HepG2 (cell line): ENCODE data around the gene TSTD2. TPM values are rescaled to one million over a fixed set of nuclear protein-coding genes. Genes with fewer than 3 reads are reported as not detected.

Source experiments
- ATAC-seq: fragments of 200-7000 bp; cut with Tn5 transposase; 3 replicates; pipeline ENCODE4 v1.9.1; 2020; ENCODE audit warnings: mild to moderate bottlenecking, moderate library complexity
- BruUV-seq: library from RNA; stranded (reverse); fragments of 400-500 nt; replicated peaks from 2 replicates; lab custom pipeline; 2021; lab: Mats Ljungman, UMichigan
- CTCF ChIA-PET: fragments of 300-600 bp; formaldehyde crosslinking; extraction: SDS; loops from one replicate; lab custom pipeline; 2021; ENCODE audit warnings: low total read pairs, inconsistent platforms, low intra/inter-chr PET ratio; lab: Yijun Ruan, JAX
- POLR2A ChIA-PET: fragments of 350-600 bp; sonication (Branson Sonifier 250); formaldehyde crosslinking; loops from one replicate; lab custom pipeline; 2020; ENCODE audit warnings: antibody characterized with exemption, inconsistent platforms; lab: Yijun Ruan, JAX
- DNase-seq: peaks from one replicate; pipeline ENCODE4 v3.0.0-alpha.2; 2015; ENCODE audit warnings: low spot score
- FAIRE-seq: peaks from 3 replicates; lab custom pipeline; 2011; peaks lifted over from hg19 to GRCh38; lab: Jason Lieb, UNC
- H2AFZ ChIP-seq: one replicate; pipeline ENCODE4 v1.6.1; 2011; ENCODE audit warnings: low read length, inconsistent platforms
- H3K27ac ChIP-seq: fragments of 300-600 bp; 3 replicates; pipeline ENCODE4 v1.8.0; 2011; ENCODE audit warnings: mixed run types, mild to moderate bottlenecking, mixed read lengths, low read length, inconsistent platforms; ENCODE audit not compliant: insufficient read depth; ENCODE audit errors: extremely low read length
- H3K27me3 ChIP-seq, 2 experiments: fragments of 200-600 bp in 1 of 2; 2 replicates in 1 of 2; 3 replicates in 1 of 2; pipeline versions ENCODE4 v1.6.0 to v1.8.0; 2011; ENCODE audit warnings: low read length in 2 of 2, mild to moderate bottlenecking in 2 of 2, moderate library complexity in 2 of 2, inconsistent platforms in 1 of 2; ENCODE audit not compliant: insufficient read depth in 2 of 2, control insufficient read depth in 1 of 2
- H3K36me3 ChIP-seq, 2 experiments: fragments of 200-600 bp in 1 of 2; replicated peaks in 1 of 2; 2 replicates in 1 of 2; 3 replicates in 1 of 2; pipeline versions ENCODE4 v1.5.1 to v1.8.0; 2011; ENCODE audit warnings: low read length in 2 of 2, inconsistent platforms in 1 of 2; ENCODE audit not compliant: insufficient read depth in 2 of 2, control insufficient read depth in 1 of 2
- H3K4me1 ChIP-seq: 2 replicates; pipeline ENCODE4 v1.5.1; 2012; ENCODE audit warnings: low read length, inconsistent platforms; ENCODE audit not compliant: insufficient read depth
- H3K4me2 ChIP-seq: 2 replicates; pipeline ENCODE4 v1.6.0; 2011; ENCODE audit warnings: low read depth, low read length, inconsistent platforms
- H3K4me3 ChIP-seq, 3 experiments: fragments of 200-600 bp in 1 of 3; sonication (generic), shearing (Covaris generic) in 1 of 3; replicated peaks in 1 of 3; 2 replicates each; pipeline ENCODE4 v1.5.1; 2011 to 2016; ENCODE audit warnings: low read length in 3 of 3, inconsistent platforms in 2 of 3, low read depth in 2 of 3, mild to moderate bottlenecking in 2 of 3, control low read depth in 1 of 3, mixed read lengths in 1 of 3; ENCODE audit not compliant: insufficient read depth in 1 of 3
- H3K79me2 ChIP-seq: one replicate; pipeline ENCODE4 v1.6.1; 2011; ENCODE audit warnings: low read length, inconsistent platforms; ENCODE audit not compliant: insufficient read depth
- H3K9ac ChIP-seq: 2 replicates; pipeline ENCODE4 v1.6.0; 2011; ENCODE audit warnings: mild to moderate bottlenecking, low read depth, low read length, inconsistent platforms; ENCODE audit not compliant: insufficient read depth
- H3K9me3 ChIP-seq: 2 replicates; pipeline ENCODE4 v1.5.1; 2012; ENCODE audit warnings: mild to moderate bottlenecking, low read length
- H4K20me1 ChIP-seq: 2 replicates; pipeline ENCODE4 v1.6.0; 2011; ENCODE audit warnings: inconsistent platforms, mild to moderate bottlenecking, low read length, moderate library complexity; ENCODE audit not compliant: insufficient read depth
- CBFB ChIP-seq: sonication (generic); formaldehyde crosslinking; IDR thresholded peaks from 2 replicates; pipeline ENCODE4 v1.4.0; 2020; ENCODE audit warnings: missing genetic modification reagents
- GABPA ChIP-seq, 2 experiments: IDR thresholded peaks; 2 replicates each; pipeline ENCODE4 v1.6.1; 2011 to 2016; ENCODE audit warnings: low read depth in 2 of 2, low read length in 1 of 2, missing biosample characterization in 1 of 2, missing genetic modification characterization in 1 of 2
- GATAD1 ChIP-seq: IDR thresholded peaks from 2 replicates; pipeline ENCODE4 v1.6.1; 2016; ENCODE audit warnings: missing genetic modification reagents, missing compliant biosample characterization
- HMG20B ChIP-seq: conservative IDR thresholded peaks from 2 replicates; pipeline ENCODE4 v1.6.1; 2016; ENCODE audit warnings: missing genetic modification reagents, missing compliant biosample characterization
- IKZF4 ChIP-seq: sonication (generic); formaldehyde crosslinking; IDR thresholded peaks from 2 replicates; pipeline ENCODE4 v1.5.1; 2020; ENCODE audit warnings: borderline replicate concordance, mild to moderate bottlenecking, low read depth, missing genetic modification reagents; ENCODE audit errors: not compliant biosample characterization
- KMT2B ChIP-seq: IDR thresholded peaks from 2 replicates; pipeline ENCODE4 v1.6.1; 2016; ENCODE audit warnings: missing genetic modification reagents, missing compliant biosample characterization
- RNF2 ChIP-seq: fragments of 450-650 bp; conservative IDR thresholded peaks from 2 replicates; pipeline ENCODE4 v1.6.1; 2016; ENCODE audit warnings: low read depth
- SAP130 ChIP-seq: IDR thresholded peaks from 2 replicates; pipeline ENCODE4 v1.6.1; 2016; ENCODE audit warnings: low read depth
- SKI ChIP-seq: fragments of 450-650 bp; IDR thresholded peaks from one replicate; pipeline ENCODE4 v1.6.1; 2018; ENCODE audit warnings: mild to moderate bottlenecking; ENCODE audit not compliant: partially characterized antibody
- STAG1 ChIP-seq: sonication (generic); formaldehyde crosslinking; IDR thresholded peaks from 2 replicates; pipeline ENCODE4 v1.4.0; 2020; ENCODE audit warnings: missing genetic modification reagents
- TCF12 ChIP-seq, 2 experiments: fragments of 450-650 bp in 1 of 2; sonication (generic) in 1 of 2; formaldehyde crosslinking in 1 of 2; IDR thresholded peaks; 2 replicates each; pipeline versions ENCODE4 v1.6.1 to v1.8.0; 2017 to 2022; ENCODE audit warnings: antibody characterized with exemption in 1 of 2, mild to moderate bottlenecking in 1 of 2, missing genetic modification reagents in 1 of 2, moderate library complexity in 1 of 2
- ZFP41 ChIP-seq: sonication (generic); formaldehyde crosslinking; IDR thresholded peaks from 2 replicates; pipeline ENCODE4 v1.4.0; 2020; ENCODE audit warnings: mild to moderate bottlenecking, missing genetic modification reagents, borderline replicate concordance
- ZFP90 ChIP-seq: sonication (generic); formaldehyde crosslinking; IDR thresholded peaks from 2 replicates; pipeline ENCODE4 v1.8.0; 2022; ENCODE audit warnings: missing genetic modification reagents, mild to moderate bottlenecking, inconsistent platforms, borderline replicate concordance
- ZNF207 ChIP-seq: fragments of 450-650 bp; IDR thresholded peaks from 2 replicates; pipeline ENCODE4 v1.6.1; 2016; ENCODE audit warnings: antibody characterized with exemption, borderline replicate concordance
- ZNF558 ChIP-seq: sonication (generic); formaldehyde crosslinking; IDR thresholded peaks from 2 replicates; pipeline ENCODE4 v1.9.0; 2022; ENCODE audit warnings: mild to moderate bottlenecking, missing genetic modification reagents, borderline replicate concordance
- ZNF607 ChIP-seq: sonication (generic); formaldehyde crosslinking; IDR thresholded peaks from 2 replicates; pipeline ENCODE4 v1.5.1; 2020; ENCODE audit warnings: missing genetic modification reagents, mild to moderate bottlenecking, borderline replicate concordance
- ZNF782 ChIP-seq: sonication (generic); formaldehyde crosslinking; IDR thresholded peaks from 2 replicates; pipeline ENCODE4 v1.4.0; 2020; ENCODE audit warnings: missing genetic modification reagents, mild to moderate bottlenecking, borderline replicate concordance
- ZSCAN29 ChIP-seq: sonication (generic); formaldehyde crosslinking; conservative IDR thresholded peaks from 2 replicates; pipeline ENCODE4 v1.4.0; 2020; ENCODE audit warnings: mild to moderate bottlenecking, missing genetic modification reagents
- WGBS: methylation state at CpG from one replicate; pipeline ENCODE4 v1.1.6; 2017; ENCODE audit warnings: low lambda C conversion rate; 5-methylcytosine and 5-hydroxymethylcytosine counted together
- in situ Hi-C: cut with HindIII; loops from 2 replicates; pipeline ENCODE4 v1.10.0; 2017; ENCODE audit warnings: low pct_unique_long_range_greater_than_20kb; ENCODE audit not compliant: extremely low pct_ligation_motif_present
- intact Hi-C: fragments of 100-400 bp; cut with micrococcal nuclease; formaldehyde crosslinking; loops from one replicate; pipeline ENCODE4 v1.10.0; 2022; ENCODE audit not compliant: unreplicated experiment
- polyA plus RNA-seq, 8 experiments: library from polyadenylated mRNA; depleted of rRNA in 3 of 8; stranded (reverse) in 7 of 8; unstranded in 1 of 8; fragments of >200 nt; fragmentation: Illumina TruSeq in 4 of 8; extraction: Trizol in 4 of 8; gene quantifications; 2 replicates each; pipeline versions ENCODE4 v1.2.1 to v1.2.3, GENCODE V29; 2011 to 2016; ENCODE audit warnings: low read depth in 4 of 8, missing spikeins in 1 of 8, mixed read lengths in 1 of 8; ENCODE audit not compliant: insufficient read depth in 1 of 8
- total RNA-seq, 5 experiments: library from RNA; depleted of rRNA; stranded (reverse); fragments of >200 nt; fragmentation: Illumina TruSeq; extraction: Trizol; gene quantifications; 2 replicates each; pipeline ENCODE4 v1.2.3, GENCODE V29; 2016; ENCODE audit warnings: low read depth in 1 of 5
- TF ChIP-seq, protein P1 (sequence below): sonication (generic); formaldehyde crosslinking; IDR thresholded peaks from 2 replicates; pipeline ENCODE4 v1.4.0; 2020; ENCODE audit warnings: mild to moderate bottlenecking, low read depth, missing genetic modification reagents

Gene TSTD2
- total and polyA plus RNA-seq, 2 of the 13 experiments (the other 11 are each of a cell fraction or from before 2014, with no cell fraction given) = 16.0 to 23.1 TPM

DNA sequence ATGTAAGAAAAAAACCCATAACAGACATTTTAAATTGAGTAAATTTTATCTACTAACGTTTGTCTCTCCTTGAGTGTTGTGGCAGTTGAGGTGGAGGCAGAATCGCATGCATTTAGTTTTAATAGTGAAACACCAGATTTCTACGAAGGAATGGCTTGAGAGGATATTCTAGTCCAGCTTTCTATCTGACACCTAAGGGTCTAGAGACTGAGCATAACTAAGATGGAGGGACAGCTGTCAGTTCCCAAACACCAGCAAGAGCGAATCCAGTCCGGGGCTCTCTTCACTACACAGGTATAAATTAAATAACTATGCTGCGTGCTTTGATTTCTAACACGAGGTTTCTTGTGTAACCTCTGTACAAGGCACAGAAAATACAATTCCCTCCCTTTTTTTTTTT lies 1.9 kb upstream of the TSTD2 start (continued):
- TF ChIP-seq RNF2 = no peak
- no peak for TF ChIP-seq ZNF782
- no peak for TF ChIP-seq SAP130 (CRISPR knock-in tag)
- TF ChIP-seq ZFP90 (CRISPR knock-in tag) = no peak
- TF ChIP-seq GATAD1 (CRISPR knock-in tag) = no peak
- TF ChIP-seq HMG20B (CRISPR knock-in tag) = no peak
- no peak for TF ChIP-seq ZNF207

DNA sequence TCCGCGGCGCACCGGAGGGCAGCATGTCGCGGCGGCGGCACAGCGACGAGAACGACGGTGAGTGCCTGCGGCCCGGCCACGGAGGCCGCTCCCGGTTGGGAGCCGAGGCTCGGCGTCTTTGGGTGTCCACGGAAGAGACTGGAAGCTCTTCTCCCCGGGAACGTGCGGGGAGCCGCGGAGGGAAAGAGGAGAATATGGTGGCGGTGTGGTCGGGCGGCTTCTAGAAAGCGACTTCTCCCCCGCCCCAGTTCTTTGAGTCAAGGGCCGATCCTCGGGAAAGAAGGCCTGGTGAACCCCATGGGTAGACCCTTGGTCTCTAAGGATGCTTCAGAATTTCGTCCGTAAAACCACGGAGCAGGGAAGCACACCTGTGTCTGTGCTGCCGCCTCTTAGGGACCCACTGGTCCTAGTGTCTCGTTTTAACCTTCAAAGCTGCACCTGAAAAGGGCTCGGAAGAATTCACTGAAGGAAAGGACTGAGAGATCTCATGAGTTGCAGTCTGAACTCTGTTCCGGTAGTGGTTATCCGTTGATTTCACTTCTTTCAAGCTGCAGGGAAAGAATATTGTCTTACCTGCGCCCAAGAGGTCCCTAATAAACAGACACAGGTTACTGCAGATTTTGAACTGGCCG lies 807 bp upstream of the TSTD2 start:
- H3K4me2 ChIP-seq = peak overlapping the region; percentile 72
- in situ Hi-C loops = no loop called here
- H3K27me3 ChIP-seq = peaks cover 0 to 8% of the 10 kb centered on the region in 2 experiments; a peak in 1 of 5 replicates
- peak overlapping the region; percentile 82 to 89 (median 89) for H3K4me3 ChIP-seq
- H3K4me1 ChIP-seq = peaks cover 54% of the 10 kb centered on the region
- H3K27ac ChIP-seq = peak overlapping the region; percentile 98
- H3K36me3 ChIP-seq = no peaks in the 10 kb centered on the region
- peaks cover 8% of the 10 kb centered on the region for H4K20me1 ChIP-seq
- FAIRE-seq = no peak
- peak overlapping the region; percentile 97 for H3K9ac ChIP-seq
- no peaks in the 10 kb centered on the region for H3K9me3 ChIP-seq
- peak; percentile 3 for DNase-seq
- POLR2A ChIA-PET = interaction anchor here (1.1 to 2.5 kb wide), 20 partner anchors 9 to 780 kb away, joined by 3 to 20 read pairs (median 7); partner anchors contain the start of genes ANP32B, NANS, TDRD7 and TRMO
- BruUV-seq = no TSS peak
- intact Hi-C loops = loop anchor here (10.0 kb wide), 1 partner anchor 351 kb away; the partner anchor contains the start of gene ANP32B
- CTCF ChIA-PET = no interaction called here
- 1% methylated on average over 25 of the region's 43 CpGs for WGBS
- peaks cover 78% of the 10 kb centered on the region for H3K79me2 ChIP-seq
- peak; percentile 4 for ATAC-seq
- no peak overlapping the region for H2AFZ ChIP-seq
- TF ChIP-seq IKZF4 (CRISPR knock-in tag) (peak; percentile 54), GABPA (IDR thresholded peaks at IDR 0.05; ENCODE audit: low read depth, low read length) (no peak), GABPA (CRISPR knock-in tag; IDR thresholded peaks at IDR 0.05; ENCODE audit: low read depth) (0 out of 2 replicates have a peak, but pooled peaks have one; percentile 23), SAP130 (CRISPR knock-in tag) (peak; percentile 36; the same call in 1 of the 2 replicates), ZFP41 (CRISPR knock-in tag) (0 out of 2 replicates have a peak, but pooled peaks have one; percentile 20), ZNF558 (CRISPR knock-in tag) (0 out of 2 replicates have a peak, but pooled peaks have one; percentile 44), TCF12 (IDR thresholded peaks at IDR 0.05) (no peak), TCF12 (CRISPR knock-in tag; IDR thresholded peaks at IDR 0.05) (peak; percentile 87; the same call in 1 of the 2 replicates), ZNF607 (CRISPR knock-in tag) (0 out of 2 replicates have a peak, but pooled peaks have one; percentile 52), STAG1 (CRISPR knock-in tag) (no peak), CBFB (peak; percentile 49; the same call in 1 of the 2 replicates), KMT2B (CRISPR knock-in tag) (no peak), ZSCAN29 (no peak; the same call in 1 of the 2 replicates), SKI (no peak)
- TF ChIP-seq, protein P1, sequence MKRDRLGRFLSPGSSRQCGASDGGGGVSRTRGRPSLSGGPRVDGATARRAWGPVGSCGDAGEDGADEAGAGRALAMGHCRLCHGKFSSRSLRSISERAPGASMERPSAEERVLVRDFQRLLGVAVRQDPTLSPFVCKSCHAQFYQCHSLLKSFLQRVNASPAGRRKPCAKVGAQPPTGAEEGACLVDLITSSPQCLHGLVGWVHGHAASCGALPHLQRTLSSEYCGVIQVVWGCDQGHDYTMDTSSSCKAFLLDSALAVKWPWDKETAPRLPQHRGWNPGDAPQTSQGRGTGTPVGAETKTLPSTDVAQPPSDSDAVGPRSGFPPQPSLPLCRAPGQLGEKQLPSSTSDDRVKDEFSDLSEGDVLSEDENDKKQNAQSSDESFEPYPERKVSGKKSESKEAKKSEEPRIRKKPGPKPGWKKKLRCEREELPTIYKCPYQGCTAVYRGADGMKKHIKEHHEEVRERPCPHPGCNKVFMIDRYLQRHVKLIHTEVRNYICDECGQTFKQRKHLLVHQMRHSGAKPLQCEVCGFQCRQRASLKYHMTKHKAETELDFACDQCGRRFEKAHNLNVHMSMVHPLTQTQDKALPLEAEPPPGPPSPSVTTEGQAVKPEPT (CRISPR knock-in tag) = 0 out of 2 replicates have a peak, but pooled peaks have one; percentile 9
